ENCODE results near the gene BNC2. TPM values are rescaled to one million over a fixed set of nuclear protein-coding genes. Genes with fewer than 3 reads are reported as not detected.

Gene BNC2
- total and polyA plus RNA-seq, 2 of the 4 experiments (the other 2 are of a cell fraction): 15.5 to 45.2 TPM

DNA sequence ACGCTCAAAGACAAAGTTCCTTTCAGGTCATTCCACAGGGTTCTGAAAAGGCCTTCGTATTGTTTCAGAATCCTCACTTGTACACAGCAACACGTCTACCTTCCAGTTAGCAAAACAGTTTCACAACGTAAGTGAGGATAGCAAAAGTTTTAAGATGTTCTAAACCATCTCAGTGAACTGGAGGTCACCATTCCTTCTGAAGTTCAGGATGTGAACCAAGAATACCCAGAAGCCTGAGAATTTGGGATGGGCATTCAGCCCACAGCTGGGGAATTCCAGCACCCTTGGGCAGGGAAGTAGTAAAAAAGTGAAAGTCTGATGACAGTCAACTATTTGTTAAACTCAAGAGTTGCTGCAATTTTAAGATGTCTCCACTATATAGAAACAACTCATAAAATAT, 224.5 kb downstream of the BNC2 start:
- Histone ChIP-seq H2BK5ac (ENCODE audit: low read depth, low read length, poor library complexity, severe bottlenecking) (no peak overlapping the region), H4K91ac (ENCODE audit: insufficient read depth, low read depth, low read length) (no peak overlapping the region), H2AK9ac (replicated peaks; ENCODE audit: low read depth, low read length, poor library complexity) (no peak overlapping the region), H3K14ac (replicated peaks; ENCODE audit: low read depth, low read length) (no peak overlapping the region), H2BK20ac (ENCODE audit: low read depth, low read length) (no peak overlapping the region), H3K18ac (ENCODE audit: low read depth, low read length) (no peak overlapping the region), H3K79me1 (ENCODE audit: low read depth in 1 of 2, low read length in 2 of 2) (peaks cover 24 to 37% of the 10 kb centered on the region in 2 experiments), H3K4me2 (ENCODE audit: low read depth, low read length) (no peak overlapping the region), H2BK120ac (ENCODE audit: low read depth, low read length) (no peak overlapping the region), H3K56ac (ENCODE audit: extremely low read depth, insufficient read depth, low read length) (no peak overlapping the region), H3K4me1 (ENCODE audit: control insufficient read depth, insufficient read depth, low read length) (peaks cover 3% of the 10 kb centered on the region), H3K36me3 (ENCODE audit: control insufficient read depth, insufficient read depth, low read length) (no peaks in the 10 kb centered on the region), H3K9me1 (ENCODE audit: insufficient read depth, low read length) (no peaks in the 10 kb centered on the region), H2AFZ (replicated peaks; ENCODE audit: low read length, poor library complexity) (no peak overlapping the region), H4K5ac (ENCODE audit: low read depth, low read length) (no peak overlapping the region), H3K27me3 (ENCODE audit: control insufficient read depth, insufficient read depth, low read length) (no peaks in the 10 kb centered on the region), H2BK15ac (ENCODE audit: low read depth, low read length) (no peak overlapping the region), H3K27ac (ENCODE audit: insufficient read depth, low read length) (no peak overlapping the region), H3K9me3 (ENCODE audit: control insufficient read depth, insufficient read depth, low read length) (no peaks in the 10 kb centered on the region), H2AK5ac (ENCODE audit: low read depth, low read length) (no peak overlapping the region), H4K8ac (ENCODE audit: low read depth in 2 of 2, low read length in 2 of 2) (no peak overlapping the region), H4K20me1 (ENCODE audit: insufficient read depth, low read length) (no peaks in the 10 kb centered on the region), H3K4me3 (ENCODE audit: insufficient read depth, low read depth, low read length) (no peak overlapping the region), H3K23ac (ENCODE audit: low read depth, low read length) (no peak overlapping the region), H3K9ac (ENCODE audit: low read depth, low read length) (no peak overlapping the region), H3K4ac (ENCODE audit: low read depth, low read length) (no peak overlapping the region)
- dilution Hi-C loops (cut with HindIII; ENCODE audit: low sequenced_read_pairs, unreplicated experiment): no loop called here
- BruUV-seq (replicated peaks): no TSS peak
- ATAC-seq (ENCODE audit: low read depth) (no peak), DNase-seq (no peak)
- TF ChIP-seq MXI1 (IDR thresholded peaks at IDR 0.05; ENCODE audit: borderline replicate concordance, low read depth, low read length) (no peak), NFE2L2 (IDR thresholded peaks at IDR 0.05; ENCODE audit: low read depth, low read length) (no peak), CEBPB (IDR thresholded peaks at IDR 0.05; ENCODE audit: low read depth, low read length) (no peak), BHLHE40 (IDR thresholded peaks at IDR 0.05; ENCODE audit: low read depth, low read length) (no peak), MAZ (IDR thresholded peaks at IDR 0.05; ENCODE audit: borderline replicate concordance, low read depth, low read length) (no peak), MAFK (IDR thresholded peaks at IDR 0.05; ENCODE audit: low read depth, low read length) (no peak), SMC3 (IDR thresholded peaks at IDR 0.05; ENCODE audit: low read depth, low read length) (no peak), RCOR1 (IDR thresholded peaks at IDR 0.05; ENCODE audit: insufficient replicate concordance, low read length) (no peak), CHD1 (IDR thresholded peaks at IDR 0.05; ENCODE audit: low read depth, low read length) (no peak), FOS (IDR thresholded peaks at IDR 0.05; ENCODE audit: low read depth, low read length) (no peak), RFX5 (IDR thresholded peaks at IDR 0.05; ENCODE audit: low read depth, low read length) (no peak), RAD21 (IDR thresholded peaks at IDR 0.05; ENCODE audit: low read length) (no peak), POLR2A (IDR thresholded peaks at IDR 0.05; ENCODE audit: low read depth, low read length) (no peak)
- TF ChIP-seq, protein P1, sequence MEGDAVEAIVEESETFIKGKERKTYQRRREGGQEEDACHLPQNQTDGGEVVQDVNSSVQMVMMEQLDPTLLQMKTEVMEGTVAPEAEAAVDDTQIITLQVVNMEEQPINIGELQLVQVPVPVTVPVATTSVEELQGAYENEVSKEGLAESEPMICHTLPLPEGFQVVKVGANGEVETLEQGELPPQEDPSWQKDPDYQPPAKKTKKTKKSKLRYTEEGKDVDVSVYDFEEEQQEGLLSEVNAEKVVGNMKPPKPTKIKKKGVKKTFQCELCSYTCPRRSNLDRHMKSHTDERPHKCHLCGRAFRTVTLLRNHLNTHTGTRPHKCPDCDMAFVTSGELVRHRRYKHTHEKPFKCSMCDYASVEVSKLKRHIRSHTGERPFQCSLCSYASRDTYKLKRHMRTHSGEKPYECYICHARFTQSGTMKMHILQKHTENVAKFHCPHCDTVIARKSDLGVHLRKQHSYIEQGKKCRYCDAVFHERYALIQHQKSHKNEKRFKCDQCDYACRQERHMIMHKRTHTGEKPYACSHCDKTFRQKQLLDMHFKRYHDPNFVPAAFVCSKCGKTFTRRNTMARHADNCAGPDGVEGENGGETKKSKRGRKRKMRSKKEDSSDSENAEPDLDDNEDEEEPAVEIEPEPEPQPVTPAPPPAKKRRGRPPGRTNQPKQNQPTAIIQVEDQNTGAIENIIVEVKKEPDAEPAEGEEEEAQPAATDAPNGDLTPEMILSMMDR (conservative IDR thresholded peaks at IDR 0.05; ENCODE audit: low read depth, low read length): no peak
- TF ChIP-seq, protein P2, sequence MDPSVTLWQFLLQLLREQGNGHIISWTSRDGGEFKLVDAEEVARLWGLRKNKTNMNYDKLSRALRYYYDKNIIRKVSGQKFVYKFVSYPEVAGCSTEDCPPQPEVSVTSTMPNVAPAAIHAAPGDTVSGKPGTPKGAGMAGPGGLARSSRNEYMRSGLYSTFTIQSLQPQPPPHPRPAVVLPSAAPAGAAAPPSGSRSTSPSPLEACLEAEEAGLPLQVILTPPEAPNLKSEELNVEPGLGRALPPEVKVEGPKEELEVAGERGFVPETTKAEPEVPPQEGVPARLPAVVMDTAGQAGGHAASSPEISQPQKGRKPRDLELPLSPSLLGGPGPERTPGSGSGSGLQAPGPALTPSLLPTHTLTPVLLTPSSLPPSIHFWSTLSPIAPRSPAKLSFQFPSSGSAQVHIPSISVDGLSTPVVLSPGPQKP (IDR thresholded peaks at IDR 0.05; ENCODE audit: borderline replicate concordance, low read depth, low read length): no peak
- TF ChIP-seq, protein P3, sequence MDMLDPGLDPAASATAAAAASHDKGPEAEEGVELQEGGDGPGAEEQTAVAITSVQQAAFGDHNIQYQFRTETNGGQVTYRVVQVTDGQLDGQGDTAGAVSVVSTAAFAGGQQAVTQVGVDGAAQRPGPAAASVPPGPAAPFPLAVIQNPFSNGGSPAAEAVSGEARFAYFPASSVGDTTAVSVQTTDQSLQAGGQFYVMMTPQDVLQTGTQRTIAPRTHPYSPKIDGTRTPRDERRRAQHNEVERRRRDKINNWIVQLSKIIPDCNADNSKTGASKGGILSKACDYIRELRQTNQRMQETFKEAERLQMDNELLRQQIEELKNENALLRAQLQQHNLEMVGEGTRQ (IDR thresholded peaks at IDR 0.05; ENCODE audit: low read depth, low read length): no peak
- POLR2A ChIA-PET (ENCODE audit: unreplicated experiment): no interaction called here
- in situ Hi-C loops (cut with MboI; ENCODE audit: low sequenced_read_pairs): loop anchor here (25.0 kb wide), 1 partner anchor 816 kb away; no protein-coding TSS in a partner anchor
- CTCF ChIA-PET: no interaction called here
- 100% methylated on average over 1 of the region's 4 CpGs; no CpG with 5 or more reads in 1 of the 2 experiments for WGBS, 2 experiments (ENCODE audit: extremely low coverage in 2 of 2, insufficient read length in 1 of 2)
- intact Hi-C loops (cut with micrococcal nuclease): no loop called here
